Breast epithelium (tissue), 3 donors: Measurements from ENCODE around the gene PSMD2.

Experiments used
- CTCF ChIP-seq, 3 donors: fragments of 450-650 bp; IDR thresholded peaks; one replicate each; pipeline ENCODE4 v1.5.1; 2016 to 2017; ENCODE audit warnings: antibody characterized with exemption in 3 of 3, mild to moderate bottlenecking in 3 of 3, moderate library complexity in 3 of 3
- POLR2A ChIP-seq: fragments of 450-650 bp; IDR thresholded peaks from one replicate; pipeline ENCODE4 v1.6.1; 2016; ENCODE audit warnings: antibody characterized with exemption, mild to moderate bottlenecking, moderate library complexity
- POLR2AphosphoS5 ChIP-seq, 3 donors: sonication (generic); formaldehyde crosslinking; IDR thresholded peaks; one replicate each; pipeline ENCODE4 v1.6.1; 2017; ENCODE audit warnings: antibody characterized with exemption in 3 of 3

- no peak for TF ChIP-seq POLR2A
- TF ChIP-seq CTCF (IDR thresholded peaks at IDR 0.05): no peak
- TF ChIP-seq POLR2AphosphoS5 (IDR thresholded peaks at IDR 0.05): no peak
These were observed 56.4 kb downstream of the PSMD2 start for GRCh38 chr3:184355261-184356040.
